Trophoblast cell (in vitro differentiated cells and primary cell): Measurements from ENCODE around the gene REEP1.

ENCODE experiments used
- DNase-seq, 2 donors: peaks; one replicate each; pipeline ENCODE4 v3.0.0-alpha.2; 2016
- H2AFZ ChIP-seq: 2 replicates; pipeline ENCODE4 v1.6.1; 2013; ENCODE audit warnings: low read length, moderate library complexity, mild to moderate bottlenecking; ENCODE audit not compliant: insufficient read depth, poor library complexity
- H2AK5ac ChIP-seq: 2 replicates; pipeline ENCODE4 v1.6.1; 2013; ENCODE audit warnings: mild to moderate bottlenecking, low read length
- H2BK120ac ChIP-seq: 2 replicates; pipeline ENCODE4 v1.6.1; 2013; ENCODE audit warnings: low read length, mild to moderate bottlenecking, moderate library complexity; ENCODE audit not compliant: insufficient read depth, poor library complexity
- H2BK12ac ChIP-seq: 2 replicates; pipeline ENCODE4 v1.6.1; 2013; ENCODE audit warnings: mild to moderate bottlenecking, low read length, moderate library complexity
- H2BK5ac ChIP-seq: 2 replicates; pipeline ENCODE4 v1.6.1; 2013; ENCODE audit warnings: low read length, low read depth, moderate library complexity, mild to moderate bottlenecking; ENCODE audit not compliant: poor library complexity
- H3K14ac ChIP-seq: 2 replicates; pipeline ENCODE4 v1.6.1; 2013; ENCODE audit warnings: mild to moderate bottlenecking, low read length
- H3K18ac ChIP-seq: 2 replicates; pipeline ENCODE4 v1.6.1; 2013; ENCODE audit warnings: mild to moderate bottlenecking, low read length
- H3K23ac ChIP-seq: 2 replicates; pipeline ENCODE4 v1.6.1; 2013; ENCODE audit warnings: low read length
- H3K27ac ChIP-seq: 2 replicates; pipeline ENCODE4 v1.5.1; 2013; ENCODE audit warnings: low read depth, mild to moderate bottlenecking, inconsistent platforms, low read length, moderate library complexity
- H3K27me3 ChIP-seq: 2 replicates; pipeline ENCODE4 v1.6.1; 2013; ENCODE audit warnings: inconsistent platforms, mild to moderate bottlenecking, low read length, moderate library complexity; ENCODE audit not compliant: insufficient read depth
- H3K36me3 ChIP-seq, 2 experiments: 1 replicate in 1 of 2; 2 replicates in 1 of 2; pipeline ENCODE4 v1.6.1; 2013; ENCODE audit warnings: low read length in 2 of 2, mild to moderate bottlenecking in 2 of 2, moderate library complexity in 1 of 2; ENCODE audit not compliant: insufficient read depth in 2 of 2, control insufficient read depth in 1 of 2
- H3K4ac ChIP-seq: 2 replicates; pipeline ENCODE4 v1.6.1; 2013; ENCODE audit warnings: low read depth, mild to moderate bottlenecking, low read length, moderate library complexity
- H3K4me1 ChIP-seq, 2 experiments: 1 replicate in 1 of 2; 2 replicates in 1 of 2; pipeline ENCODE4 v1.6.1; 2013; ENCODE audit warnings: low read length in 2 of 2, mild to moderate bottlenecking in 2 of 2, moderate library complexity in 1 of 2; ENCODE audit not compliant: insufficient read depth in 2 of 2, control insufficient read depth in 1 of 2
- H3K4me2 ChIP-seq: 2 replicates; pipeline ENCODE4 v1.6.1; 2013; ENCODE audit warnings: inconsistent platforms, mild to moderate bottlenecking, low read length, moderate library complexity
- H3K4me3 ChIP-seq: 2 replicates; pipeline ENCODE4 v1.5.1; 2013; ENCODE audit warnings: mild to moderate bottlenecking, low read depth, low read length, inconsistent platforms
- H3K79me1 ChIP-seq: one replicate; pipeline ENCODE4 v1.6.1; 2013; ENCODE audit warnings: low read length
- H3K79me2 ChIP-seq: 2 replicates; pipeline ENCODE4 v1.6.1; 2013; ENCODE audit warnings: low read length, mild to moderate bottlenecking; ENCODE audit not compliant: control insufficient read depth, insufficient read depth, poor library complexity
- H3K9ac ChIP-seq: 2 replicates; pipeline ENCODE4 v1.6.1; 2013; ENCODE audit warnings: mild to moderate bottlenecking, low read length
- H3K9me3 ChIP-seq: 2 replicates; pipeline ENCODE4 v1.6.1; 2013; ENCODE audit warnings: low read depth, mild to moderate bottlenecking, control low read depth, inconsistent platforms, low read length; ENCODE audit not compliant: insufficient read depth
- H4K12ac ChIP-seq: 2 replicates; pipeline ENCODE4 v1.6.1; 2013; ENCODE audit warnings: low read depth, mild to moderate bottlenecking, low read length, moderate library complexity
- H4K8ac ChIP-seq: 2 replicates; pipeline ENCODE4 v1.6.1; 2013; ENCODE audit warnings: low read depth, mild to moderate bottlenecking, low read length, moderate library complexity
- H4K91ac ChIP-seq: one replicate; pipeline ENCODE4 v1.6.1; 2013; ENCODE audit warnings: low read depth, mild to moderate bottlenecking, low read length, moderate library complexity
- WGBS: extraction: QIAGEN DNeasy Blood & Tissue Kit; methylation state at CpG from one replicate; pipeline ENCODE4 v1.1.7; 2013; ENCODE audit warnings: missing lambda C conversion rate; ENCODE audit not compliant: insufficient read length, insufficient coverage; ENCODE audit errors: extremely low coverage; 5-methylcytosine and 5-hydroxymethylcytosine counted together

Gene REEP1

DNA sequence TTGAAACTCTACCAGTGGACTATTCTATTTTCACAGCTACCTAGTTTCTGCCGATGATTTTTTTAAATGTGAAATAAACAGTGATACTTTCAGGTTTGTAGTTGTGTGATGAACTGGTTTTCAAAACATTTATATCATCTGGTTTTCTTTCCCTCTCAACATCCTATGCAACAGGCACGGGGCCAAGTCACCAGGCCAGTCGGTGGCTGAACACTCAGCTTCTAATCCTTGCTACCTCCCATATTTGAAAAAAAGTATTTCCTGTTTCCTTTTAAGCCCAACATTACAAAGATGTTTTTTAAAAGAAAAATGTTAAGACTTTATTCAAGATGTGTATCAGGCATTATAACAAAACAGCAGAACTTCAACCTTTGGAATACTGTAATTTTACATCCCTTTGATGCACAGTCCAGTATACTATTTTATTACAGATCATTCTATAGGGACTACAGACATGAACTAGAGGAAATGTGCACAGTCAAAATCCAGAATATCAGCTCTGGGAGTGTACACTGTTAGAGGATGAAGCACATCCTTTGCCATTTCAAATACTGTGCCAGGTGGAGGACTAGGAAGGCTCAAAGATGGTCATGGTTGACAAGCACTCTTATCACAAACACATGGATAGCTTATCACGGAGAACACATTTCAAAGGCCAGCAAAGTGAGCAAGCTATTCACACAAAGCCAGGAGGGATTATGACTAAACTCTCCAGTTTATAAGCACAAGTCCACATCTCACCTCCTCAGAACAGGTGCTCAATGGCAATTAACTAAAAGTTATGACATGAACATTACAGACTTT lies 123.5 kb downstream of the REEP1 start:
- WGBS = no CpG with 5 or more reads among the region's 4 CpGs
- Histone ChIP-seq H3K27me3 (no peaks in the 10 kb centered on the region), H3K4ac (no peak overlapping the region)

DNA sequence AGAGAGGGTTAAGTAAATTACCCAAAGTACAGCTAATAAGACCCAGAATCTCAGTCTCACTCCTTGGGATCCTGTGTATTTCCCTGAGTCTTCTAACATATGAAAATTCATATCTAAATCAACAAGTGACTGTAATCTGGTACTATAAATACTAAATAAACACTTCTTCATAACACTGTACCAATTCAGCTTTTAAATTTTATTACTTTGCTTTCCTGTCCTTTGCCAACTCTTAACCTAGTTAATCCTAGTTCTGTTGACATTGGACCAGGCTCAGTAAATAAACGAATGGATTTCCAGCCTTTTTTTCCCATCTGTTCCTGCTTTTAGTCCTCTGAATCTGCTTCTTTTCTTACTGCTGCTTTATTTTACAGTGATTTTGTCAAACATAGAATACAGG lies 124.4 kb downstream of the REEP1 start:
- no peak overlapping the region for H3K14ac ChIP-seq
- peaks cover 1% of the 10 kb centered on the region for H3K9me3 ChIP-seq
- no peaks in the 10 kb centered on the region for H3K4me1 ChIP-seq
- no peak overlapping the region for H2BK120ac ChIP-seq
- WGBS = no CpG with 5 or more reads among the region's 1 CpG
- no peak overlapping the region for H3K4me3 ChIP-seq
- H4K91ac ChIP-seq = no peak overlapping the region
- H3K36me3 ChIP-seq = peaks cover 13 to 21% of the 10 kb centered on the region in 2 experiments
- H3K4ac ChIP-seq = no peak overlapping the region
- H3K18ac ChIP-seq = no peak overlapping the region
- no peak overlapping the region for H4K8ac ChIP-seq
- H3K79me2 ChIP-seq = no peaks in the 10 kb centered on the region
- no peak for DNase-seq
- H3K27ac ChIP-seq = no peak overlapping the region
- no peak overlapping the region for H2BK12ac ChIP-seq
- no peak overlapping the region for H3K4me2 ChIP-seq
- H3K9ac ChIP-seq = no peak overlapping the region
- no peak overlapping the region for H3K23ac ChIP-seq
- H4K12ac ChIP-seq = no peak overlapping the region
- no peak overlapping the region for H2AK5ac ChIP-seq
- H2BK5ac ChIP-seq = no peak overlapping the region
- no peak overlapping the region for H2AFZ ChIP-seq
- no peaks in the 10 kb centered on the region for H3K27me3 ChIP-seq
- no peaks in the 10 kb centered on the region for H3K79me1 ChIP-seq

More for the DNA sequence above, 123.5 kb downstream of the REEP1 start:
- Histone ChIP-seq H3K27ac (no peak overlapping the region), H4K12ac (no peak overlapping the region), H3K4me1 (no peaks in the 10 kb centered on the region), H4K8ac (no peak overlapping the region), H2AK5ac (no peak overlapping the region), H3K4me3 (no peak overlapping the region), H3K18ac (no peak overlapping the region), H2BK5ac (no peak overlapping the region), H3K9me3 (peaks cover 3% of the 10 kb centered on the region), H4K91ac (no peak overlapping the region), H3K4me2 (no peak overlapping the region), H2BK12ac (no peak overlapping the region), H3K23ac (no peak overlapping the region), H2BK120ac (no peak overlapping the region), H2AFZ (no peak overlapping the region), H3K14ac (no peak overlapping the region), H3K79me2 (no peaks in the 10 kb centered on the region), H3K79me1 (no peaks in the 10 kb centered on the region), H3K9ac (no peak overlapping the region), H3K36me3 (peaks cover 10 to 18% of the 10 kb centered on the region in 2 experiments)
- DNase-seq = no peak

DNA sequence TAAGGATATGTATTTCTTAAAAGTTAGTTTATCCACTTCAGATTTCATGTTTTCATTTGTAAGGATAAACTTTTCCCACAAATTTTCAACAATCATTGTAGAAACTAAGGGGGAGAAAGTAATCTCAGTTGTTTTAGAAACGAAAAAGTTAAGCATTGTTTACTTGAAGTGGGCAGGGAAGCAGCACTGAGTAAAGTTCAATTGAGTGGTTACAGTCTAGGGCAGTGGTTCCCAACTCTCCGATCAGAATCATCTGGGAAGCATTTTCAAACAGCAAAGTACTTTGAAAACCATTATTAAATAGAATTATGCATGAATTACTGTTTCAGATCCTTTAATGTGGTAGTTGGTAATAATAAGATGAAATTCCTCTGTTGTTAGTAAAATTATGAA lies 125.6 kb downstream of the REEP1 start:
- no peak overlapping the region for H3K4ac ChIP-seq
- H3K14ac ChIP-seq = no peak overlapping the region
- no peak overlapping the region for H3K18ac ChIP-seq
- no peak overlapping the region for H4K12ac ChIP-seq
- no peaks in the 10 kb centered on the region for H3K79me2 ChIP-seq
- no peak overlapping the region for H3K4me3 ChIP-seq
- H3K27ac ChIP-seq = no peak overlapping the region
- no peak overlapping the region for H3K23ac ChIP-seq
- H2AFZ ChIP-seq = no peak overlapping the region
- no peaks in the 10 kb centered on the region for H3K27me3 ChIP-seq
- no peak overlapping the region for H4K8ac ChIP-seq
- no peak for DNase-seq
- H2AK5ac ChIP-seq = no peak overlapping the region
- no peak overlapping the region for H3K4me2 ChIP-seq
- H3K79me1 ChIP-seq = no peaks in the 10 kb centered on the region
- no peak overlapping the region for H4K91ac ChIP-seq
- no peaks in the 10 kb centered on the region for H3K4me1 ChIP-seq
- H2BK12ac ChIP-seq = no peak overlapping the region
- H3K9me3 ChIP-seq = no peaks in the 10 kb centered on the region
- peaks cover 20 to 28% of the 10 kb centered on the region in 2 experiments for H3K36me3 ChIP-seq
- no CpG with 5 or more reads among the region's 2 CpGs for WGBS
- no peak overlapping the region for H3K9ac ChIP-seq
- H2BK5ac ChIP-seq = no peak overlapping the region
- no peak overlapping the region for H2BK120ac ChIP-seq

DNA sequence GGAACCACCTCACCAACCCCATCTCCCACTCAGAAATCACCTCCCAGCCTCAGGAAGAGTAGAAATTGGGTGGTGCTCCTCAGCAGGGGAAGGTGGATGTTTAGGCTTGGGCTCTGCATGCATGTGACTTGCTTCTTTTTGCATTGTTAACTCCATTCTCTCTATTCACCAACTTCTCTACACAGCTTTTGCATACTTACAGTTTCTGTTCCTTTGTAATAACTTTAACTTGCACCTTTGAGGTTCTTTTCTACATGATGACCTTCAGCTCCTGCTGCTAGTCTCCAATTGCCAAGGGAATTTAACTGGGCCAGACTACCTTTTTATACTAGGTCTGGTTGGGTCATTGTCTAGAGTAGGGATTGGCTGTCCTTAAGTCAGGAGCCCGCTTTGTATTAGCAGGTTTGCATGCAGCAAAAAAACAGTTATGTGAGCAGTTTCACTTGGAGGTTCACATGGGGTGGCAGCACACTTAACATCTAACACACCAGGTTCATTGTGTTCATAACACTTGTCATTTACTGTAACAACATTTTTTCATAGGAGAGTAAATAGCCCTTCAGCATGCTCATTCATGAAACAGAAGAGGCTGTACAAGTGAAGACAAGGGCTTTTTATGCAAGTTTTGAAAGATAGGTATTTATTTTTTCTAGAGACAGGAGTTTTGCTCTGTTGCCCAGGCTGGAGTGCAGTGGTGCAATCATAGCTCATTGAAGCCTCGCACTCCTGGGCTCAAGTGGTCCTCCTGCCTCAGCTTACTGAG lies 126.2 kb downstream of the REEP1 start:
- H4K12ac ChIP-seq = no peak overlapping the region
- H4K91ac ChIP-seq = no peak overlapping the region
- no peaks in the 10 kb centered on the region for H3K4me1 ChIP-seq
- no peak overlapping the region for H3K4me2 ChIP-seq
- peaks cover 20 to 33% of the 10 kb centered on the region in 2 experiments for H3K36me3 ChIP-seq
- no peak overlapping the region for H3K18ac ChIP-seq
- H4K8ac ChIP-seq = no peak overlapping the region
- no peak overlapping the region for H2BK120ac ChIP-seq
- no peak overlapping the region for H3K9ac ChIP-seq
- H3K79me1 ChIP-seq = no peaks in the 10 kb centered on the region
- no peak overlapping the region for H3K23ac ChIP-seq
- H2BK5ac ChIP-seq = no peak overlapping the region
- H2AK5ac ChIP-seq = no peak overlapping the region
- no peaks in the 10 kb centered on the region for H3K27me3 ChIP-seq
- H2BK12ac ChIP-seq = no peak overlapping the region
- H3K79me2 ChIP-seq = no peaks in the 10 kb centered on the region
- no peak overlapping the region for H3K4me3 ChIP-seq
- DNase-seq = no peak
- H2AFZ ChIP-seq = no peak overlapping the region
- no peaks in the 10 kb centered on the region for H3K9me3 ChIP-seq
- H3K27ac ChIP-seq = no peak overlapping the region
- H3K14ac ChIP-seq = no peak overlapping the region
- WGBS = no CpG with 5 or more reads among the region's 2 CpGs
- no peak overlapping the region for H3K4ac ChIP-seq
